ENCODE measurements around the gene UBXN2A.

DNA sequence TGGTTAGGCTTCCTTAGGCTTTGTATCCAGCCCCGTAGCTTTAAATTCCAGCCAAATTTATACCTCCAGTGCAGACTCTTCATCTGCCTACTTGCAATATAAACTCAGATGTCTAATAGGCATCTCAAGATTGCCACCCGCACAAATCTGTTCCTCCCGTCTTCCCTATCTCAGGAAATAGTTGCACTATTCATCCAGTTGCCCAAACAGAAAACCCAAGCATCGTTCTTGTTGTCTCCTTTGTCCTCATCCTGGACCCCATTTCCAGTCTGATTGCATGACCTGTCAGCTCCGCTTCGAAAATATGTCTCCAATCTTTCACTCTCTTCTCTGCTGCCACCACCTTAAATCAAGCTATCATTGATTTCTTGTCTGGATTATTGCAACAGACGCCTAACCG, 111.6 kb downstream of the UBXN2A start:
- TF ChIP-seq, protein P1, sequence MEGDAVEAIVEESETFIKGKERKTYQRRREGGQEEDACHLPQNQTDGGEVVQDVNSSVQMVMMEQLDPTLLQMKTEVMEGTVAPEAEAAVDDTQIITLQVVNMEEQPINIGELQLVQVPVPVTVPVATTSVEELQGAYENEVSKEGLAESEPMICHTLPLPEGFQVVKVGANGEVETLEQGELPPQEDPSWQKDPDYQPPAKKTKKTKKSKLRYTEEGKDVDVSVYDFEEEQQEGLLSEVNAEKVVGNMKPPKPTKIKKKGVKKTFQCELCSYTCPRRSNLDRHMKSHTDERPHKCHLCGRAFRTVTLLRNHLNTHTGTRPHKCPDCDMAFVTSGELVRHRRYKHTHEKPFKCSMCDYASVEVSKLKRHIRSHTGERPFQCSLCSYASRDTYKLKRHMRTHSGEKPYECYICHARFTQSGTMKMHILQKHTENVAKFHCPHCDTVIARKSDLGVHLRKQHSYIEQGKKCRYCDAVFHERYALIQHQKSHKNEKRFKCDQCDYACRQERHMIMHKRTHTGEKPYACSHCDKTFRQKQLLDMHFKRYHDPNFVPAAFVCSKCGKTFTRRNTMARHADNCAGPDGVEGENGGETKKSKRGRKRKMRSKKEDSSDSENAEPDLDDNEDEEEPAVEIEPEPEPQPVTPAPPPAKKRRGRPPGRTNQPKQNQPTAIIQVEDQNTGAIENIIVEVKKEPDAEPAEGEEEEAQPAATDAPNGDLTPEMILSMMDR (IDR thresholded peaks at IDR 0.05; ENCODE audit: insufficient read depth, low read length, poor library complexity, severe bottlenecking) = no peak
- TF ChIP-seq EZH2phosphoT487 (conservative IDR thresholded peaks at IDR 0.05; ENCODE audit: low read length) = no peak
